ENCODE measurements around the gene DUSP10. TPM values are rescaled to one million over a fixed set of nuclear protein-coding genes. Genes with fewer than 3 reads are reported as not detected.
A peak's percentile ranks its signal among the peaks of the same experiment; 100 is the strongest.

The DUSP10 gene
- total and polyA plus RNA-seq, 2 of the 13 experiments (the other 11 are each of a cell fraction or from before 2014, with no cell fraction given): 2.1 to 4.4 TPM

GRCh38 chr1:221741703-221742554 lies at the start of gene DUSP10 (continued):
- TF ChIP-seq ZNF142 (CRISPR knock-in tag; IDR thresholded peaks at IDR 0.05): no peak
- no peak for TF ChIP-seq TP53 (CRISPR knock-in tag; conservative IDR thresholded peaks at IDR 0.05)
- no peak; a peak in 1 of 4 replicates for TF ChIP-seq REST (IDR thresholded peaks at IDR 0.05; ENCODE audit: borderline replicate concordance in 1 of 2, low read depth in 1 of 2, low read length in 2 of 2)
- TF ChIP-seq NFE2L2 (IDR thresholded peaks at IDR 0.05; ENCODE audit: low read length): no peak
- no peak for TF ChIP-seq ZKSCAN8 (CRISPR knock-in tag; IDR thresholded peaks at IDR 0.05; ENCODE audit: borderline replicate concordance)
- no peak for TF ChIP-seq FOXO4 (CRISPR knock-in tag; conservative IDR thresholded peaks at IDR 0.05)
- TF ChIP-seq ZNF615 (CRISPR knock-in tag; IDR thresholded peaks at IDR 0.05; ENCODE audit: borderline replicate concordance): no peak
- no peak for TF ChIP-seq HIC2 (CRISPR knock-in tag; IDR thresholded peaks at IDR 0.05; ENCODE audit: low read depth)
- TF ChIP-seq EZH2 (conservative IDR thresholded peaks at IDR 0.05; ENCODE audit: low read depth, low read length): no peak
- TF ChIP-seq ZC3H13 (CRISPR knock-in tag; IDR thresholded peaks at IDR 0.05): no peak
- peak; percentile 100 for TF ChIP-seq ATF2 (CRISPR knock-in tag; IDR thresholded peaks at IDR 0.05)
- TF ChIP-seq YEATS4 (CRISPR knock-in tag; IDR thresholded peaks at IDR 0.05; ENCODE audit: borderline replicate concordance): peak; percentile 8; the same call in 1 of the 2 replicates
- TF ChIP-seq KMT2B (CRISPR knock-in tag; IDR thresholded peaks at IDR 0.05): 0 out of 2 replicates have a peak, but pooled peaks have one; percentile 28
